Measurements from ENCODE around the gene PACRG. TPM values are rescaled to one million over a fixed set of nuclear protein-coding genes. Genes with fewer than 3 reads are reported as not detected.

Gene PACRG
- total and polyA plus RNA-seq, 2 of the 8 experiments (the other 6 are each of a cell fraction or from before 2014, with no cell fraction given) = 0.44 to 0.54 TPM

DNA sequence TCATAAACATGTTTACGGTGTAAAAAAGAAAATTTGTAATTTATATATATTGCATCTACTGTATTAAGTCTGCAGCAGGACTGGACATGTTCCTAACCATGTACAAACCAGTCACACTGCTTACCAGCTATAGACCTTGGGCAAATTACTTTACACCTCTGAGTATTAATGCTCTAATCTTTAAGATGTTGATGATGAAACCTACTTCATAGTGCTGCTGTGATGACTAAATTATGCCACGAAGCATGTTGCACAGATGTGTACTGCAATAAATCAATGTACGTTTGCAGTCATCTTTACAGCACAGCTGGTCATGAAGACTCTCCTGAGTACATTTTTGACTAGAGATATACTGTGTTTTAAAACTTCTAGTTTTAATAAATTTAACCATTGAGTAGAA is 42.8 kb upstream of the PACRG start (continued):
- TF ChIP-seq SIN3A (conservative IDR thresholded peaks at IDR 0.05 in 1 of 2, IDR thresholded peaks at IDR 0.05 in 1 of 2; ENCODE audit: low read depth in 1 of 2, low read length in 2 of 2) (no peak), TBP (IDR thresholded peaks at IDR 0.05; ENCODE audit: low read depth, low read length) (no peak), KDM4A (IDR thresholded peaks at IDR 0.05; ENCODE audit: low read depth, low read length, severe bottlenecking) (no peak), CBX8 (IDR thresholded peaks at IDR 0.05; ENCODE audit: borderline replicate concordance, low read depth, low read length) (no peak)
- TF ChIP-seq, protein P1, sequence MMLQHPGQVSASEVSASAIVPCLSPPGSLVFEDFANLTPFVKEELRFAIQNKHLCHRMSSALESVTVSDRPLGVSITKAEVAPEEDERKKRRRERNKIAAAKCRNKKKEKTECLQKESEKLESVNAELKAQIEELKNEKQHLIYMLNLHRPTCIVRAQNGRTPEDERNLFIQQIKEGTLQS (IDR thresholded peaks at IDR 0.05; ENCODE audit: insufficient read depth, low read depth, low read length) = no peak
